ENCODE results near the gene CDADC1. TPM values are rescaled to one million over a fixed set of nuclear protein-coding genes. Genes with fewer than 3 reads are reported as not detected.
"Not testable (repeated sequence)": the region's sequence is repeated elsewhere in the genome, so short reads cannot be mapped to it uniquely, and the experiment has no call there.

The CDADC1 gene
- total RNA-seq, 1 experiment from 2014 or later: 3.1 TPM

- DNase-seq (ENCODE audit: low spot score): no peak
Observed at GRCh38 chr13:49238621-49239020, 9.1 kb upstream of the CDADC1 start.

DNA sequence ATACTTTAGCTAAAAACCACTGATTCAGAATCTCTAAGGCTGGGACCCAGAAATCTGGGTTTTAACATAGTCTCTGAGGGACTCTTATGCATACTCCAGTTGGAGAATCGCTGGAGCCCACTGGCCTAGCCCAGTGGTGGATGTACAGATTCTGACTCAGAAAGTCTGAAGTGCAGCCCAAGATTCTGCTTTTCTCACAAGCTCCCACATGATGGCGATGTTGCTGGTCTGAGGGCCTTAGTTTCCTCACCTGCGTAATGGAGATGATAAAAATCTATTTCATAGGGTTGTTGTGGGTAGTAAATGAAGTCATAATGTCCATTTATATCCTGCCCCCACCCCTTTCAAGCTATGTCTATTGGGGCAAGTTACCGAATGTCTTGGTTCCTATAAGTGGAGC, 7.7 kb upstream of the CDADC1 start:
- peak; percentile 6 for DNase-seq (ENCODE audit: low spot score)

DNA sequence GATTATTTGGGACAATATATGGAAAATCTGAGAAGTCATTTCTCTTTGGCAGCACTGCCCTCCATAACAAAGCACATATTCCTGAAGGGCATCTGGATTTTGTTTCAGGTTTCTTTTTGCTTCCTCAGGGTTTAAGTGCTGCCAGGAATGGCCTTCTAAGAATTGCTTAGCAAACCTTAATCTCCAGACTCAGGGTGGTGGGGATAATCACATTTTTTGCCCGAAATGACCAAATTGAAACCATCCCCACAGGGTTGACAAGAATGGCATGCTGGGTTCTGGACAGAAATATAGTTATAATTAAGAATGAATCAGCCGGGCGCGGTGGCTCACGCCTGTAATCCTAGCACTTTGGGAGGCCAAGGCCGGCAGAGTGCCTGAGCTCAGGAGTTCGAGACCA, 6.4 kb upstream of the CDADC1 start:
- DNase-seq (ENCODE audit: low spot score): no peak

DNA sequence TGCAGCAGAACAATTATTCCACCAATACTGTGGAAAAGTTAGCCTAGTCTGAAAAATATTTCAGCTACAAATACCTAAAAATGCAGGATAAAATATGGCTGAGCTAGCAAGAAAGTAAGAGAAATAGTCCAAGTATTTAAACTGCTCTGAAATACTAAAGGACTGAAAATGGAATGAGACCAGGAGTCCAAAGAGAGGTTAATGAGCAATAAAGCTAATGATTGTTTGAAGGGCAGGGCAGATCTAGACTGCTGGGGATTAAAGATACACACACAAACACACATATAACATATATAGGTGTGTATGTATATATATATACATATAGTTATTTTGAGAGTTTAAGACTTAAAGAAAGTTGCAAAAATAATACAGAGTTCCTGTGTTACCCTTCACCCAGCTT, 2.6 kb upstream of the CDADC1 start:
- DNase-seq (ENCODE audit: low spot score): no peak

DNA sequence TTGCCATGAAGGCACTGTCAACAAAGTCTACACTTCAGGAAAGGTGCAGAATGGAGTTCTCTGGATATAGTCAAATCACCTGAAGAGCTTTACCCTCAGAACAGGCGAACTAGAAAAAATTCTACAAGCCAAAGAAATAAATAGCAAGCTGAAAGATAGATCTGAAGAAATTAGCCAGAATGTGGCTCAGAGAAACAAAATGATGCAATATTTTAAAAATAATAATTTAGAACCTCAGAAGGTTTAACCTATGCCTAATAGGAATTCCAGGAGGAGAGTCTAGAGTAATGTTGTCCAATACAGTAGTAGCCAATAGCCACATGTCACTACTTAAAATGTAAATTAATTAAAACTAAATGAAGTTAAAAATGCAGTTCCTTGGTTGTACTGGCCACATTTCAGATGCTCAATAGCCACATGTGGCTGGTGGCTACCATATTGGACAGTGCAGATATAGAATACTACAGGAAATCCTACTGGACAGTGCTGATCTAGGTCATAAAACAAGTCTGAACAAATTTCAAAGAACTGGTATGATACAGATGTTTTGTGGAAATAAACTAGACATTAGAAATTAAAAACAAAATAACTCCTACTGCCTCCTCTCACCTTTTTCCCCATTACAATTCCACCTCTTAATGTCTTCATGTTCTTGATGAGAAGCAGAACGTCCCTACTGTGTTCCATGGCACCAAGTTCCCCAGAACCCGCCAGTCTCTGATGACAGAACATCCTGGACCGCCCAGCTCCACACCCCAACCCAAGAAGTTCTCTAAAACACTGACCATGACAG, 679 bp upstream of the CDADC1 start:
- DNase-seq (ENCODE audit: low spot score): no peak

DNA sequence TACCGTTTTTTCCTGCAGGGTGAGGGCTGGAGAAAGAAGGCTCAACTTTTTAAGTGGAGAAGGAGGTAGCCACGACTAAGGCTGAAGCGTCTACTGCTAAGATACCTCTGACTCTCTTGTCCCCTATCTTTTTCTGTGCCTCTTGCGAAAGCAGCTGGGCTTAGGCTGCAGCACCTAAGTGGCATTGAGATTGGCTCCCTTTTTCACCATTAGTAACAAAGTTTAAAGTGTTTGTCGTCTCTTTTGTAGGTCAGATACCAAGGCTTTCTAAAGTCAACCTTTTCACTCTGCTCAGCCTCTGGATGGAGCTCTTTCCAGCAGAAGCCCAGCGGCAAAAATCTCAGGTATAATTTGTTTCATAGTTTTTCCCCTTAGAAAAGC, 887 bp downstream of the CDADC1 start:
- DNase-seq (ENCODE audit: low spot score): no peak

GRCh38 chr13:49251326-49251725, 3.6 kb downstream of the CDADC1 start:
- no peak for DNase-seq (ENCODE audit: low spot score)

DNA sequence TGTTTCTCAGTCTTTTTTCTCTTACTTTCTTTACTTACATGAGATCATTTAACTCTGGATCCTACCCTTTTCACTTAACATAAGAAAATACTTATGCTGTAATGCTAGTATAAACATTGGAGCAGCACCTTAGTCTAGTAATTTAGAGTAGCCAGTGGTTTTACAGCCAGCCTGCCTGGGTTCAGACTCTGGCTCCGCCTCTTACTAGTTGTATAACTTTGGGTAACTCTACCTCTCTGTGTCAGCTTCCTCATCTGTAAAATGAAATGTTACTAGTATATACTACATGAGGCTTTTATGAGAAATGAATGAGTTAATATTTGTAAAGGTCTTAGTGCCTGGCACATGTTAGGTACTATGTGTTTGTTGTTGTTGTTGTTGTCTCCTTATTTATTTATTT, 5.6 kb downstream of the CDADC1 start:
- no peak for DNase-seq (ENCODE audit: low spot score)

DNA sequence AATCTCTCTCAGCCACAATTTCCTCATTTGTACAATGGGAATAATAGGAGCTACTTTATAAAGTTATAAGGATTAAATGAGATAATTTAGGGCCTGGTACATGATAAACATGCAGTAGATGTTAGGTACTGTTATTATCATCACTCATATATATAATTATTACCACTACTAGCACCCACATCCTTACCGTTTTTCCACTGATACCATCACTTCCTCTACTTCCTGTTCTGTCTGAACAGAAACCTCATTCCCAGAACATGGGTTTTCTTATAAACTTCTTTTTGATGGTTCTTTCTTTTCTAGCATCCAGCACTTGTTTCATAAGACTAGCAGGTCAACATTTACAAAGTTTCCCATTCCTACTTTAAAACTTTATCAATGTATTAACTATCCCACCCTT, 6.3 kb downstream of the CDADC1 start:
- DNase-seq (ENCODE audit: low spot score): no peak

- no peak for DNase-seq (ENCODE audit: low spot score)
Observed at GRCh38 chr13:49256841-49257240, 9.1 kb downstream of the CDADC1 start.

DNA sequence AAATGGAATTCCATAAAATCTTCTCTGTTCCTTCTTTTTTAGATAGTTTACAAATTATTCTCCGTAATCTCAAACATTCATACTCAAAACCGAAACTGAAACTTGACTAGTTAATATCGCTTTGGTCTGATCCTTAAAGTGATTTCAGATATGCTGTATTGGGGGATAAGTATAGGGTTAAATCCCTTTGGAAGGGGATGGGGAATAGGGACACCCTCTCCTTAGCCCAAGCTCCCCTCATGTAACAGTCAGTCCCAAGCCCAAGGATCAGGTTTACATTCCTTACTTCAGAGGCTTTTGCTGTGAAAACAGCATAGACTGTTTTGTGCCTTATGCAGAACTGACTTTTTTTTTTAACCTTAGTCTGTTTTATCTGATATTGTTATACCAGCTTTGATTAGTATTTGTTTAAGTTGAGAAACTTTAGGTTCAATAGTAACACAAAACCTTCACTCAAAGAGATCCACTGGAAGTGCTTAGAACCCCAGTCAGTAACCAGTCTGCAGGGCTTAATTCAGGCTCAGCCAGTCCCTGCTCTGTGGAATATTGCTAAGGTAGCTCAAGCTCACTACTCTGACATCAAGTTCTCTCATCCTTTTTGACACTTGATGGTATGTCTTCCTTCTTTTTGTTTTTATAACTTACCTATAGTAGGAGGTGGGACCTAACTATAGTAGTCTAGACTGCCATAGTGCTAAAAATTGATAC, 10.5 kb downstream of the CDADC1 start:
- DNase-seq (ENCODE audit: low spot score): no peak

- no peak for DNase-seq (ENCODE audit: low spot score)
Observed at GRCh38 chr13:49259586-49259985, 11.9 kb downstream of the CDADC1 start.

DNA sequence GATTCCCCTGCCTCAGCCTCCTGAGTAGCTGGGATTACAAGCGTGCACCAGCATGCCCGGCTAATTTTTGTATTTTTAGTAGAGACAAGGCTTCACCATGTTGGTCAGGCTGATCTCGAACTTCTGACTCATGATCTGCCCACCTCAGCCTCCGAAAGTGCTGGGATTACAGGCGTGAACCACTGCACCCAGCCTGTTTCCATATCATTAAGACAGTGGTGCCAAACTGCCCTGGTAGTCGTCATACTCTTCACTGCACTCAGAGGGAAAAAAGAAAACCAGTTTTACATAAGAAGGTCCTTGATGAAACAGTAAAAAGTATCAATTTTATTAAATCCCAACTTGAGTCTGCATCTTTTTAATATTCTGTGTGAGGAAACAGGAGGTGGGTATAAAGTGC, 14.9 kb downstream of the CDADC1 start:
- no peak for DNase-seq (ENCODE audit: low spot score)

- peak; percentile 27 for DNase-seq (ENCODE audit: low spot score)
Observed at GRCh38 chr13:49265822-49266221, 18.1 kb downstream of the CDADC1 start.

- no peak for DNase-seq (ENCODE audit: low spot score)
Observed at GRCh38 chr13:49271264-49271663, 23.5 kb downstream of the CDADC1 start.

DNA sequence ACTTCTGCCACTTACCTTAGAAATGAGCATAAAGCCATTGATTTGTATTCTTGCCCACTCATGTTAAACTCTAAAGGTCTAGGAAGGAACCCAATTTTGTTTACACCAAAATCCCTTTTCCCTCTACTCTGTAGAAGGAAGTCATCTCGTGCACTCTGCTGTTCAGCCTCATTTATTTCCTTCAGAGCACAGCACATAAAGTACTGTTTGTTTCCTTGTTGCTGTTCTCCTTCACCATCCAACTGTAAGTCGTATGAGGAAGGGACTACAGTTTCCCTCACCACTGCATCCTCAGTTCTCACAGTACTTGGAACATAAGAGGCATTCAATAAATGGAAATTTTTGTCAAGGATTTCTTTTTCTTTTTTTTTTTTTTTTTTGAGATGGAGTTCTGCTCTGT, 24.6 kb downstream of the CDADC1 start:
- DNase-seq (ENCODE audit: low spot score): no peak

- no peak for DNase-seq (ENCODE audit: low spot score)
Observed at GRCh38 chr13:49278211-49278610, 30.5 kb downstream of the CDADC1 start.

- DNase-seq (ENCODE audit: low spot score): no peak
Observed at GRCh38 chr13:49279112-49279511, 31.4 kb downstream of the CDADC1 start.

DNA sequence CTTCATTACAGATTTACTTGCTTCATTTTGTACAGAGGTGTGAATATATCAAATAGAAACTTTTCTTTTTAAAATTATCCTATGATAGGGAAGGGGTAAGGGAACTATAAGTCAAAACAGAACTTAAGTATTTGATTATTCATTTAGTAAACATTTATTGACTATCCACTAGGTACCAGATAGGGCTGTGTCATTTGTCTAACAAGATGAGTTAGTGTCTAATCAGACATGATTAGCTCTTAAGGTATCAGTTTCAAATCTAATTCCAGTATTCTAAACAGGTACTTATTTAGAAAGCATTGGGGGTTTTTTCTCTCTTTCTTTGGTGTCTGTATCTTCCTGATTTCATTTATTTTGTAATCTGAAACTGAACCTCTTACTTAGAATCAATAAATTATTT, 32.2 kb downstream of the CDADC1 start:
- no peak for DNase-seq (ENCODE audit: low spot score)

- DNase-seq (ENCODE audit: low spot score): no peak
Observed at GRCh38 chr13:49287995-49288394, 40.3 kb downstream of the CDADC1 start.

- no peak for DNase-seq (ENCODE audit: low spot score)
Observed at GRCh38 chr13:49288458-49288857, 40.7 kb downstream of the CDADC1 start.

DNA sequence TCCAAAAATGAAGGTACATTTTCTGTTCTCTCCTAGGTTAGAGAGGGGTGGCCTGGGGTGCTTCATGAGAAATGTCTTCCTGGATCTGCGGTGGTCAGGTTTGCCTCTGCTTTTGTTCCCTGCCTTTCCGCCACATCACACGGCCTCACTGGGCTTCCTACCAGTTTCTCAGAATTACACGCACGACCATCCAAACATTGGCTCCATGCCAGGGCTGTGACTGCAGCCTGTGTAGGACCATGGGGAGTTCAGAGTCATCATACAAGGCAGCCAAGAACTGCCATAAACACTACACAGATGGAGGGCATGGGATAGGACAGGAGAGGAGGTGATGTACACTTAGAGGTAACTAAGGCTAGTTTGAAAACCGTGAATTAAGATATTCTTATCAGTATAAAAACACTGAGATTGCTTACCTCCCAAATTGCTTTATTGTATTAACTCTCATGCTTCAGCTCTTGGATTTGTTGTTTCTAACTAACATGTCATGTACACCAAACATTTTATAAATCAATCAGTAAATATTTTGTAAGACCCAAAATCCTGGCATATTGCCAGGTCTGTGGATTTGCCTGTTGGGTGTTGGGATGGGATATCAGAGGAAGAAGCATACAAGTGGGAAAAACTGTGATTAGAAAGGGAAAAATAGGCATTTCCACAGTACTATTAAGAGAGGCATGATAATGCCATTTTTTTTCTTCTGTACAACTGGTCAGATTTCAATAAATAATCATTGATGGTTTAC, 45.2 kb downstream of the CDADC1 start:
- peak; percentile 23 for DNase-seq (ENCODE audit: low spot score)

- not testable (repeated sequence) for DNase-seq (ENCODE audit: low spot score)
Observed at GRCh38 chr13:49294723-49295122, 47.0 kb downstream of the CDADC1 start.

Measured in H4 (cell line).